ENCODE data around the gene WHRN.

Gene WHRN

DNA sequence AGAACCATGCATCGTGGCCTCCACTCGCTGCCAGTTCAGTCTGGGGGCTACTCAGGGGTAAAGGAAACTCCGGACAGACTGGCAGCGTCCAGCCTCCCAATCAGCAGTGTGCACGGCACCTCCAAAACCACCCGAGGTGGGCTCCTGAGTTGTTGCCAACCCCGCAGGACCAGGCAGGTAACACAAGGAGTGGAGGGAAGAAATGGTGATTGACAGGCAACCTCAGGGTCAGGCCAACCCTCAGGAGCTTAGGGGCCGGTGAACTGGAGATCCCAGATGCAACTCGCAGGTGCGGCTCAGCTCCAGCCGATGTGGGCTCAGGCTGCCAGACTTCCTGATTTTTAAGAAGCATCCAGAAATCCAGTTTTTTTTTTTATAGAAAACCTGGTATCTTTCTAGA lies 80.1 kb downstream of the WHRN start:
- H3K36me3 ChIP-seq (ENCODE audit: control insufficient read depth in 5 of 5, insufficient read depth in 5 of 5, low read length in 5 of 5): no peaks in the 10 kb centered on the region
- H3K27ac ChIP-seq (ENCODE audit: low read depth, low read length): no peak overlapping the region
- H3K9ac ChIP-seq (ENCODE audit: low read length in 5 of 5): no peak overlapping the region
- no peaks in the 10 kb centered on the region for H3K9me3 ChIP-seq (ENCODE audit: control insufficient read depth in 5 of 5, low read length in 5 of 5)
- no peak overlapping the region for H3K4me3 ChIP-seq (ENCODE audit: low read depth in 1 of 5, low read length in 5 of 5)
- no peaks in the 10 kb centered on the region for H3K4me1 ChIP-seq (ENCODE audit: control insufficient read depth in 5 of 5, insufficient read depth in 5 of 5, low read length in 5 of 5)
- H3K27me3 ChIP-seq (ENCODE audit: control insufficient read depth in 5 of 5, insufficient read depth in 4 of 5, low read length in 5 of 5): no peaks in the 10 kb centered on the region

DNA sequence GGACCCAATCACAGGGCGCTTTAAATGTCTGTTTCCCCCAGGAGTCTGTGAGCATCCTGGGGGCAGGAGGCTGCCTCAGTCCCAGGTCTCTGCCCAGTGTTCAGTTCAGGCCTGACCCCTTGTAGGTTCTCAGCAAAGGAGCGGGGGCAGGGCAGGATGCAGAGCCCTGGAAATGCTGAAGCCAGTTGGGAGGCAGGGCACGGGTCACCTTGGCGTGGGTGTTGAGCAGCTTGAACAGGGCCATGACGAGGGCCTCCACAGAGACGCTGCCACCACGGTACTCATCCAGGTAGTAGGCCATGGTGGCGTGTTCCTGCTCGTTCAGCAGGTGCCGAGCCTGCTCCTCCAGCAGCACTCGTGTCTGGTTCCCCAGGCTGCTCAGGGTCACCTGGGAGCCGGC lies 81.1 kb downstream of the WHRN start:
- Histone ChIP-seq H3K4me3 (ENCODE audit: low read depth in 1 of 5, low read length in 5 of 5) (no peak overlapping the region), H3K9me3 (ENCODE audit: control insufficient read depth in 5 of 5, low read length in 5 of 5) (no peaks in the 10 kb centered on the region), H3K27me3 (ENCODE audit: control insufficient read depth in 5 of 5, insufficient read depth in 4 of 5, low read length in 5 of 5) (no peaks in the 10 kb centered on the region), H3K4me1 (ENCODE audit: control insufficient read depth in 5 of 5, insufficient read depth in 5 of 5, low read length in 5 of 5) (no peaks in the 10 kb centered on the region), H3K27ac (ENCODE audit: low read depth, low read length) (no peak overlapping the region), H3K36me3 (ENCODE audit: control insufficient read depth in 5 of 5, insufficient read depth in 5 of 5, low read length in 5 of 5) (no peaks in the 10 kb centered on the region), H3K9ac (ENCODE audit: low read length in 5 of 5) (no peak overlapping the region)

- Histone ChIP-seq H3K36me3 (ENCODE audit: control insufficient read depth in 5 of 5, insufficient read depth in 5 of 5, low read length in 5 of 5) (no peaks in the 10 kb centered on the region), H3K27me3 (ENCODE audit: control insufficient read depth in 5 of 5, insufficient read depth in 4 of 5, low read length in 5 of 5) (no peaks in the 10 kb centered on the region), H3K9ac (ENCODE audit: low read length in 5 of 5) (no peak overlapping the region), H3K9me3 (ENCODE audit: control insufficient read depth in 5 of 5, low read length in 5 of 5) (no peaks in the 10 kb centered on the region), H3K4me1 (ENCODE audit: control insufficient read depth in 5 of 5, insufficient read depth in 5 of 5, low read length in 5 of 5) (no peaks in the 10 kb centered on the region), H3K27ac (ENCODE audit: low read depth, low read length) (no peak overlapping the region), H3K4me3 (ENCODE audit: low read depth in 1 of 5, low read length in 5 of 5) (no peak overlapping the region)
Measured at GRCh38 chr9:114423181-114423580, 82.1 kb downstream of the WHRN start.

- no peaks in the 10 kb centered on the region for H3K36me3 ChIP-seq (ENCODE audit: control insufficient read depth in 5 of 5, insufficient read depth in 5 of 5, low read length in 5 of 5)
- H3K4me1 ChIP-seq (ENCODE audit: control insufficient read depth in 5 of 5, insufficient read depth in 5 of 5, low read length in 5 of 5): no peaks in the 10 kb centered on the region
- H3K27me3 ChIP-seq (ENCODE audit: control insufficient read depth in 5 of 5, insufficient read depth in 4 of 5, low read length in 5 of 5): no peaks in the 10 kb centered on the region
- no peaks in the 10 kb centered on the region for H3K9me3 ChIP-seq (ENCODE audit: control insufficient read depth in 5 of 5, low read length in 5 of 5)
- H3K9ac ChIP-seq (ENCODE audit: low read length in 5 of 5): no peak overlapping the region
- H3K4me3 ChIP-seq (ENCODE audit: low read depth in 1 of 5, low read length in 5 of 5): no peak overlapping the region
- no peak overlapping the region for H3K27ac ChIP-seq (ENCODE audit: low read depth, low read length)
Measured at GRCh38 chr9:114421147-114421546, 84.1 kb downstream of the WHRN start.

- H3K4me1 ChIP-seq (ENCODE audit: control insufficient read depth in 5 of 5, insufficient read depth in 5 of 5, low read length in 5 of 5): no peaks in the 10 kb centered on the region
- H3K36me3 ChIP-seq (ENCODE audit: control insufficient read depth in 5 of 5, insufficient read depth in 5 of 5, low read length in 5 of 5): no peaks in the 10 kb centered on the region
- no peaks in the 10 kb centered on the region for H3K9me3 ChIP-seq (ENCODE audit: control insufficient read depth in 5 of 5, low read length in 5 of 5)
- H3K27ac ChIP-seq (ENCODE audit: low read depth, low read length): no peak overlapping the region
- H3K27me3 ChIP-seq (ENCODE audit: control insufficient read depth in 5 of 5, insufficient read depth in 4 of 5, low read length in 5 of 5): no peaks in the 10 kb centered on the region
- H3K4me3 ChIP-seq (ENCODE audit: low read depth in 1 of 5, low read length in 5 of 5): no peak overlapping the region
- no peak overlapping the region for H3K9ac ChIP-seq (ENCODE audit: low read length in 5 of 5)
Measured at GRCh38 chr9:114419796-114420195, 85.5 kb downstream of the WHRN start.

DNA sequence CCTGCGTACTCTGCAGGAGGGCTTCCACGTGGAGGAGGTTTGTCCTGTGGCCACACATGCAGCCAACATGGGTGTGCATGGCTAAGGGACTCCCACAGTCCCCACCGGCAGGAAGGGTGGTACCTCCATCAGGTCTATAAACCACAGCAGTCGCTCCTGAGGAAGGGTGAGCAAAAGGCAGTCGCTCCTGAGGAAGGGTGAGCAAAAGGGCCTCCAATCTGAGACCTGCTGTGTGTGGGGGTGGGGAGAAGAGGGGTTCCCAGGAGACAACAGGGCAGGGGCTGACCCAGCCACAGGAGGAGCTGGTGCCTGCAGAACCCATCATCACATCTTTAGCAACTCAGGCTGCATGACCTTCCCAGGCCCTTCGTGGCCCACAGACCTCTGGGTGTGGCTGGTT lies 87.2 kb downstream of the WHRN start:
- Histone ChIP-seq H3K36me3 (ENCODE audit: control insufficient read depth in 5 of 5, insufficient read depth in 5 of 5, low read length in 5 of 5) (no peaks in the 10 kb centered on the region), H3K4me3 (ENCODE audit: low read depth in 1 of 5, low read length in 5 of 5) (no peak overlapping the region), H3K9me3 (ENCODE audit: control insufficient read depth in 5 of 5, low read length in 5 of 5) (no peaks in the 10 kb centered on the region), H3K4me1 (ENCODE audit: control insufficient read depth in 5 of 5, insufficient read depth in 5 of 5, low read length in 5 of 5) (peaks cover 0 to 4% (median 0%) of the 10 kb centered on the region in 5 donors), H3K9ac (ENCODE audit: low read length in 5 of 5) (no peak overlapping the region), H3K27ac (ENCODE audit: low read depth, low read length) (no peak overlapping the region), H3K27me3 (ENCODE audit: control insufficient read depth in 5 of 5, insufficient read depth in 4 of 5, low read length in 5 of 5) (no peaks in the 10 kb centered on the region)

GRCh38 chr9:114417511-114417910 lies 87.8 kb downstream of the WHRN start:
- no peak overlapping the region for H3K27ac ChIP-seq (ENCODE audit: low read depth, low read length)
- no peaks in the 10 kb centered on the region for H3K36me3 ChIP-seq (ENCODE audit: control insufficient read depth in 5 of 5, insufficient read depth in 5 of 5, low read length in 5 of 5)
- no peak overlapping the region for H3K9ac ChIP-seq (ENCODE audit: low read length in 5 of 5)
- no peaks in the 10 kb centered on the region for H3K27me3 ChIP-seq (ENCODE audit: control insufficient read depth in 5 of 5, insufficient read depth in 4 of 5, low read length in 5 of 5)
- H3K4me3 ChIP-seq (ENCODE audit: low read depth in 1 of 5, low read length in 5 of 5): no peak overlapping the region
- H3K4me1 ChIP-seq (ENCODE audit: control insufficient read depth in 5 of 5, insufficient read depth in 5 of 5, low read length in 5 of 5): peaks cover 0 to 4% (median 0%) of the 10 kb centered on the region in 5 donors
- no peaks in the 10 kb centered on the region for H3K9me3 ChIP-seq (ENCODE audit: control insufficient read depth in 5 of 5, low read length in 5 of 5)

DNA sequence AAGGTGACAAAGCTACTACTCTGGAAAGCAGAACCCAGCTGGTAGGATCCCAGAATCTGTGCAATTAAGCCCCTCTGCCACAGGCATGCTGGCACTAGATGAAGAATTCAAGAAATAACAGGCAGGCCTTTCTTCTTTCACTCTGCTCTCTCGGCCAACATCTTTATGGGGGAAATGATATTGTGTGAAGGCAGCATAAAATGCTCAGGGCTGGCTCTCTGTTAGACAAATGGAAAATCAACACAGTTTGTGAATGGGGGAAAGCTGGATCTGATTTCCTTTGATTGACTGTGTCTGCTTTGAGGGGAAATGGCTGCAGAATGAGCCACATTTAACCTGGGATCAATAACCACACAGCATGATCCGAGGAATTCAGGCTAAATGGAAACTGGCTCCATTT lies 88.4 kb downstream of the WHRN start:
- H3K36me3 ChIP-seq (ENCODE audit: control insufficient read depth in 5 of 5, insufficient read depth in 5 of 5, low read length in 5 of 5): no peaks in the 10 kb centered on the region
- no peak overlapping the region for H3K27ac ChIP-seq (ENCODE audit: low read depth, low read length)
- peaks cover 0 to 4% (median 0%) of the 10 kb centered on the region in 5 donors for H3K4me1 ChIP-seq (ENCODE audit: control insufficient read depth in 5 of 5, insufficient read depth in 5 of 5, low read length in 5 of 5)
- no peaks in the 10 kb centered on the region for H3K9me3 ChIP-seq (ENCODE audit: control insufficient read depth in 5 of 5, low read length in 5 of 5)
- no peaks in the 10 kb centered on the region for H3K27me3 ChIP-seq (ENCODE audit: control insufficient read depth in 5 of 5, insufficient read depth in 4 of 5, low read length in 5 of 5)
- no peak overlapping the region for H3K4me3 ChIP-seq (ENCODE audit: low read depth in 1 of 5, low read length in 5 of 5)
- no peak overlapping the region for H3K9ac ChIP-seq (ENCODE audit: low read length in 5 of 5)

- Histone ChIP-seq H3K36me3 (ENCODE audit: control insufficient read depth in 5 of 5, insufficient read depth in 5 of 5, low read length in 5 of 5) (no peaks in the 10 kb centered on the region), H3K4me1 (ENCODE audit: control insufficient read depth in 5 of 5, insufficient read depth in 5 of 5, low read length in 5 of 5) (peaks cover 0 to 4% (median 0%) of the 10 kb centered on the region in 5 donors), H3K27me3 (ENCODE audit: control insufficient read depth in 5 of 5, insufficient read depth in 4 of 5, low read length in 5 of 5) (no peaks in the 10 kb centered on the region), H3K4me3 (ENCODE audit: low read depth in 1 of 5, low read length in 5 of 5) (no peak overlapping the region), H3K9me3 (ENCODE audit: control insufficient read depth in 5 of 5, low read length in 5 of 5) (no peaks in the 10 kb centered on the region), H3K9ac (ENCODE audit: low read length in 5 of 5) (no peak overlapping the region), H3K27ac (ENCODE audit: low read depth, low read length) (no peak overlapping the region)
Measured at GRCh38 chr9:114416290-114416689, 89.0 kb downstream of the WHRN start.

GRCh38 chr9:114414346-114414745 lies 90.9 kb downstream of the WHRN start:
- Histone ChIP-seq H3K9me3 (ENCODE audit: control insufficient read depth in 5 of 5, low read length in 5 of 5) (no peaks in the 10 kb centered on the region), H3K27me3 (ENCODE audit: control insufficient read depth in 5 of 5, insufficient read depth in 4 of 5, low read length in 5 of 5) (no peaks in the 10 kb centered on the region), H3K9ac (ENCODE audit: low read length in 5 of 5) (no peak overlapping the region), H3K4me1 (ENCODE audit: control insufficient read depth in 5 of 5, insufficient read depth in 5 of 5, low read length in 5 of 5) (peaks cover 0 to 4% (median 0%) of the 10 kb centered on the region in 5 donors), H3K4me3 (ENCODE audit: low read depth in 1 of 5, low read length in 5 of 5) (no peak overlapping the region), H3K36me3 (ENCODE audit: control insufficient read depth in 5 of 5, insufficient read depth in 5 of 5, low read length in 5 of 5) (no peaks in the 10 kb centered on the region), H3K27ac (ENCODE audit: low read depth, low read length) (no peak overlapping the region)

DNA sequence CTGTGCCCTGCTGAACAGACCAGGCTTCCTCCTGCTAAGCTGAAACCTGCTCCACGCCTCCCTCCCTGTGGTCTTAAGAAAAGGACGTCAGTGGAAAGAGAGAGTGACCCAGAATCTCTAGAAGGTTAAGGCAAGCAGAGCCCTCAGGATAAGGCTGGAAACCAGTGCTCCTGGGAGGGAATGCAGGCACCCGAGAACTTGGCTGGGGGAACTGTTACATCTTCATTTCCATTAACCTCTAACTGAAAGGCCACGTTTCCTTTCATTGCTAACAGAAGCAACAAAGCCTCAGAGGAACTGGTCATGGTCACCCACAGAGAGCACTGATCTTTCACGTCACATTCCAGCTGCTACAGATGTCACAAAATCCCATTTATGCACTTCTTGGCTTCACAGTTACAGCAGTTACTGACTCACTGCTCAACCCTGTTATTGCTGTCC lies 91.4 kb downstream of the WHRN start:
- Histone ChIP-seq H3K4me1 (ENCODE audit: control insufficient read depth in 5 of 5, insufficient read depth in 5 of 5, low read length in 5 of 5) (peaks cover 0 to 4% (median 0%) of the 10 kb centered on the region in 5 donors), H3K4me3 (ENCODE audit: low read depth in 1 of 5, low read length in 5 of 5) (no peak overlapping the region), H3K27me3 (ENCODE audit: control insufficient read depth in 5 of 5, insufficient read depth in 4 of 5, low read length in 5 of 5) (no peaks in the 10 kb centered on the region), H3K27ac (ENCODE audit: low read depth, low read length) (no peak overlapping the region), H3K9ac (ENCODE audit: low read length in 5 of 5) (no peak overlapping the region), H3K36me3 (ENCODE audit: control insufficient read depth in 5 of 5, insufficient read depth in 5 of 5, low read length in 5 of 5) (no peaks in the 10 kb centered on the region), H3K9me3 (ENCODE audit: control insufficient read depth in 5 of 5, low read length in 5 of 5) (no peaks in the 10 kb centered on the region)
